T-helper 1 cell (primary cell): ENCODE measurements around the gene DBT.
"Not testable (repeated sequence)": the region's sequence is repeated elsewhere in the genome, so short reads cannot be mapped to it uniquely, and the experiment has no call there.

Experiments
- DNase-seq, 5 donors: peaks; one replicate each; pipeline ENCODE4 v3.0.0-alpha.2; 2012 to 2020
- total RNA-seq, 4 donors: gene quantifications; one replicate each; lab custom pipeline; 2026; lab: John Stamatoyannopoulos, UW

Gene DBT
- 16.4 to 32.5 (median 25.5) reads per million in 4 donors for total RNA-seq

DNA sequence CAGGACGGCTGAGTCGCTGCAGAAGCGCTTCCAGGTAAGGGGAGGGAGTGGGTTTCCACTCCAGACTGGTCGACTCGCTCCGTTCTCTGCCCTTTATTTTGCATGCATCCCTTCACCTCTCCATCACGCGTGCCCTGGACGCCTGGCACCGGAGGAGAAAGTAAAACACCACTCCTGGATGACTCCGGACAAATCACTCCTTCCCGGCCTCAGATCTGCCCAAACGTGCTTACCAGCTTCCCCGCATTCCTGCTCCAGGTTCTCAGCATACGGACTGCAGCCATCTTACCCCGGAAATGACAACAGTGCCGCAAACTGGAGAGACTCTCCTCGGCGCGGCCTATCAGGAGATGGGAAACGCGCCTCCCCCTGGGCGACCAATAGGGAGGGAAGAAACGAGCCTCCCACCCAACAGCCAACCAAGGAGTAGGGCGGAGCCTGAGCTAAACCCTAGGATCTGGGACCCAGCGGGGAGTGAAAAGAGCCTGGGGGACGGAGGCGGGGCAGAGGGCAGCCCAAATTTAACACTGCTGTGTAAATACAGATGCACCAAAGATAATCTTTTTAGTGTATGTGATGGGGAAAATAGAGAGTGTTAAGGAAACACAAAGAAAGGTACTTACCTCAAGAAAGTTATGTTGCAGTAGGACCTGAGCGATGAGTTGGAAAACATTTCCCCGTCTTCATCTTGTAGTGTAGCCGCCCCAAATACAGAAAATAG, at the start of gene DBT:
TSS of gene DBT (minus strand) at position 298 of the 721 bp plus-strand sequence. CDS start at position 284, 14 bp downstream.
- peak; percentile 77 to 94 (median 88) for DNase-seq

DNA sequence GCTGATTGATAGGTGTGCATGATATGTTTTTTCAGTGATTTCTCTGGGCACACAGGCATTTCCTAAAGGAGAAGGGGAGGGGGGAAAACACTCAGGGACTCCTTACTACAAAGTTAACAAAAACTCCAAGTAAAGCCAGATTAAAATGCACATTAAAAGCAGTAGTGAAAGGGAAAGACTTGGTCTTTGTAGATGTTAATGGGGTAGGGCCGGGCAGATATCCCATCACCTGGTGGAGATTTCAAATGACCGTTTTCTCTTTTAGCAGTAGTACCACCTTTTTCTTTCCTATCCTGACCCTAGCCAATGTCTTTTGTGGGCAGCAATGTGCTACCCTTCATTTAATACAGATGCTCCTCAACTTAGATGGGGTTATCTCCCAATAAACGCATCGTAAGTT, 48.9 kb upstream of the DBT start:
- no peak for DNase-seq

DNA sequence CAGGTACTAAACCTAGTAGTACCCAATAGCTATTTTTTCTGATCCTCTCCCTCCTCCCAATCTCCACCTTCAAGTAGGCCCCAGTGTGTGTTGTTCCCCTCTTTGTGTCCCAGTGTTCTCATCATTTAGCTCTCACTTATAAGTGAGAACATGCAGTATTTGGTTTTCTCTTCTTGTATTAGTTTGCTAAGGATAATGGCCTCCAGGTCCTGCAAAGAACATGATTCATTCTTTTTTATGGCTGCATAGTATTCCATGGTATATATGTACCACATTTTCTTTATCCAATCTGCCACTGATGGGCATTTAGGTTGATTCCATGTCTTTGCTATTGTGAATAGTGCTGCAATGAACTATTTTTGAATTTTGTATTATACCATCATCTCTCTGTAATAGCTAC, 47.4 kb upstream of the DBT start:
- not testable (repeated sequence) for DNase-seq

DNA sequence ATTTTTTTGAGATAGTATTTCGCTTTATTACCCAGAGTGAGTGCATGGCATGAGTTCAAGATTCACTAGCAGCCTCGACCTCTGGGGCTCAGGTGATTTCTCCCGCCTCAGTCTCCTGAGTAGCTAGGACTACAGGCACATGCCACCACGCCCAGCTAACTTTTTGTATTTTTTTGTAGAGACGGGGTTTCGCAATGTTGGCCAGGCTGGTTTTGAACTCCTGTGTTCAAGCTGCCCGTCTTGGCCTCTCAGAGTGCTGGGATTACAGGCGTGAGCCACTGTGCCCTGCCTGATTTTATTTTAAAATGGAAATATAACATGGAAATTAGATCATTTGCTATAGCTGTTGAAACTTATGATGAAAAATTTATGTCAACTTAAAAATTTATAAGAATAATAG, 46.5 kb upstream of the DBT start:
- no peak for DNase-seq

DNA sequence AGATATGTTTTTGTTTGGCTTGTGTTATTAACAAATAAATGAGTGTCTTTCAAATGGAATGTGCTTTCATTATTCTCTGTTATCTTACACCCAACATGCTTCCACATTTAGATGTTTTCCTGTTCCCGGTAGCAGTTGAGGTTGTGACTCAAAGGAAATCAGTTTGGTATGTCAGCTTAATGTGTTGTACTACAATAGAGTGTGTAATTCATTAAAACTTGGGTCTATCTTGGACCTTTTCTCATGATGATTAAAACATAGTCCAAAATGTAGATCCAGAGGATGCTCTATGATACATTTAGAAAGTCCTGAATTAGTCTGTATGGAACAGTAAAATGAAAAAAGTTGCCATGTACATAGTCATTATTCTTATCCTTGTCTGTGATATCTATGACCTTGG, 43.1 kb upstream of the DBT start:
- DNase-seq: no peak

DNA sequence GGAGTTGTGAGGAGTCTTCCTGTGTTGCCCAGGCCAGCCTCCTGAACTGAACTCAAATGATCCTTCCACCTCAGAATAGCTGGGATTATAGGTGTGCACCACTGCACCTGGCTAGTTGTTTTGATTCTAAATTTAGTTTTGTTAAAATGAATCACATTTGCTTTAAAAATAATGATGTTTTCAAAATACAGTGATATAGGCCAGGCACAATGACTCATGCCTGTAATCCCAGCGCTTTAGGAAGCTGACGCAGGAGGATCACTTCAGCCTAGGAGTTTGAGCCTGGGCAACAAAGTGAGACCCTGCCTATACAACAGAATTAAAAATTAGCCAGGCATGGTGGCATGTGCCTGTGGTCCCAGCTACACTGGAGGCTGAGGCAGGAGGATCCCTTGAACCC, 40.7 kb upstream of the DBT start:
- no peak for DNase-seq

DNA sequence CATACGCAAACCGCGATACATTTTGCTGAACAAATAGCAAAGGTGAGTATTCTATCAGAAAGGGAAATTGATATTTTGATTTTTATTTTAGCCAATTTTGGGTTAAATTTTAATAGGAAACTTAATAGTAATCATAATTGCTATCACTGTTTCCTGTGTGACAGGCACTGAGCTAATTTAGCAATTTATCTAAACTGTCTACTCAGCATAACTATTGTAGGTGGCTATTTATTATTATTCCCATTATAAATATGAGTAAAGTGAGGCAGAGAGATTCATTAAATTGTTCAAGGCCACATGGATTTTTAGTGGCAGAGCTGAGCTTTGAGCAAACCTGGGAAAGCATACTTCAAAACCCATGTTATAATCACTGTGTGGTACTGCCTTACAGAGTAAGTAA, 37.5 kb upstream of the DBT start:
- no peak for DNase-seq

GRCh38 chr1:100284591-100284990, 35.0 kb upstream of the DBT start:
- no peak for DNase-seq

GRCh38 chr1:100279954-100280682, 30.5 kb upstream of the DBT start:
- no peak for DNase-seq

- no peak for DNase-seq
Observed at GRCh38 chr1:100279358-100279923, 29.8 kb upstream of the DBT start.

DNA sequence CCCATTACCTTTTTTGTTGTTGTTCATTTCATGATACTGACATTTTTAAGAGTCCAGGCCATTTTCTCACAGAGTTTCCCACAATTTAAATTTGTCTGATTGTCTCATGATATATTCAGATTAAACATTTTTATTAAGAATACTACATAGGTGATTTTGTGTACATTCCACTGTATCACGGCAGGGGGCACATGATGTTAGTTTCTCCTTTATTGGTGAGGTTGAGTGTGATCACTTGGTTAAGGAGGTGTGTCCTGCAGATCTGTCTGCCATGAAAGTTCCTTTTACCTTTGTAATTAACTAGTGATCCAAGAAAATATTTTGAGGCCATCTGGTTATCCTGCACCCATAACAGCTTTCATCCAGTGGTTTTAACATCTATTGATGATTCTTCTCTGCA, 28.2 kb upstream of the DBT start:
- DNase-seq: peak in 3 of 5 donors; percentile 19 to 21 (median 20)

GRCh38 chr1:100268202-100268601, 18.6 kb upstream of the DBT start:
- no peak for DNase-seq

- no peak for DNase-seq
Observed at GRCh38 chr1:100267284-100267683, 17.6 kb upstream of the DBT start.

- DNase-seq: peak in 1 of 5 donors; percentile 10
Observed at GRCh38 chr1:100266741-100267140, 17.1 kb upstream of the DBT start.

DNA sequence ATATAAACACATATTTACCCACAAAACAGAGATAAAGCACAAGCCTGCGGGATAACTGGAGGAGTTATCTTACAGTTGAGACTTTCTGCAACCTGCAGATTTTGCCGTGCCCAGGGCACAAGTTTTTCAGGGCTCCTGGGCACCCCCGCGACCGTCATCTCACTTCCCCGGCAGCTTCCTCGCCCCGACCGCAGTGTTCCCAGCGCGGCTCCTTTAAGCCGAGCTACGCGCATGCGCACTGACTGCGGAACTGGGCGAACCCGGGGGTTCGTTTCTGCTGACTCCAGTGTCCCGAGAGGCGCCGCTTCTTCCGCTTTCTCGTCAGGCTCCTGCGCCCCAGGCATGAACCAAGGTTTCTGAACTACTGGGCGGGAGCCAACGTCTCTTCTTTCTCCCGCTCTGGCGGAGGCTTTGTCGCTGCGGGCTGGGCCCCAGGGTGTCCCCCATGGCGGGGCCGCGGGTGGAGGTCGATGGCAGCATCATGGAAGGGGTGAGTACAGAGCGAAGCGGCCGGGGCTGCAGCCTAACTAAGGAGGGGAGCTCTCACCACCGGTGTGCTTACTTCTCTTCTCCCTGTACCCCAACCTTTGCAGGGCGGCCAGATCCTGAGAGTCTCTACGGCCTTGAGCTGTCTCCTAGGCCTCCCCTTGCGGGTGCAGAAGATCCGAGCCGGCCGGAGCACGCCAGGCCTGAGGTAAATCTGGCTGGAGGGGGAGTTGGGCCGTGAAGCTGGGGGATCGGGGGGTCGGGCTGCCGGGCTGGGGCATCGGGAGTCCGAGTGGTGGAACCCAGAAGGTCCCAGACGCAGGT, 16.5 kb upstream of the DBT start, which contains the start of gene RTCA:
TSS of gene RTCA (plus strand) at position 286 of the 810 bp plus-strand sequence. CDS start at position 446, 160 bp downstream.
- peak; percentile 93 to 96 (median 95) for DNase-seq

- DNase-seq: no peak
Observed at GRCh38 chr1:100265562-100265930, 15.9 kb upstream of the DBT start.

DNA sequence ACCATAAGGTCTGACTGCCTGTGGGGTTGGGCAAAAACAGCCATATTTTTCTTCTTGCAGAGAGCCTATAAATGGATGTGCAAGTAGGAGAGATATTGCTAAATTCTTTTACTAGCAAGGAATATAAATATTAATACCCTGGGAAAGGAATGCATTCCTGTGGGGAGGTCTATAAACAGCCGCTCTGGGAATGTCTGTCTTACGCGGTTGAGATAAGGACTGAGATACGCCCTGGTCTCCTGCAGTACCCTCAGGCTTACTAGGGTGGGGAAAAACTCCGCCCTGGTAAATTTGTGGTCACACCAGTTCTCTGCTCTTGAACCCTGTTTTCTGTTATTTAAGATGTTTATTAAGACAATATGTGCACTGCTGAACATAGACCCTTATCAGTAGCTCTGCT, 14.4 kb upstream of the DBT start:
- DNase-seq: not testable (repeated sequence)

GRCh38 chr1:100261686-100262085, 12.1 kb upstream of the DBT start:
- DNase-seq: no peak

- not testable (repeated sequence) for DNase-seq
Observed at GRCh38 chr1:100258427-100258826, 8.8 kb upstream of the DBT start.

DNA sequence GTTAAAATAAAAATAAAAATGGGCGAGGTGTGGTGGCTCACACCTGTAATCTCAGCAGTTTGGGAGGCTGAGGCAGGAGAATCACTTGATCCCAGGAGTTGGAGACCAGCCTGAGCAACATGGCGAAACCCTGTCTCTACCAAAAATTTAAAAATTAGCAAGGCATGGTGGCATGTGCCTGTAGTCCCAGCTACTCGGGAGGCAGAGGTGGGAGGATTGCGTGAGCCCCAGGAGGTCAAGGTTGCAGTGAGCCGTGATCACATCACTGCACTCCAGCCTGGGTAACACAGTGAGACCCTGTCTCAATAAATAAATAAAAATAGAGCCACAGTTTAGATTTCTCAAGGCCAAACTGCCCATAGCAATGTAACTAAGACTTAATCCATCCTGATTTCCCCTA, 6.6 kb upstream of the DBT start:
- not testable (repeated sequence) for DNase-seq

DNA sequence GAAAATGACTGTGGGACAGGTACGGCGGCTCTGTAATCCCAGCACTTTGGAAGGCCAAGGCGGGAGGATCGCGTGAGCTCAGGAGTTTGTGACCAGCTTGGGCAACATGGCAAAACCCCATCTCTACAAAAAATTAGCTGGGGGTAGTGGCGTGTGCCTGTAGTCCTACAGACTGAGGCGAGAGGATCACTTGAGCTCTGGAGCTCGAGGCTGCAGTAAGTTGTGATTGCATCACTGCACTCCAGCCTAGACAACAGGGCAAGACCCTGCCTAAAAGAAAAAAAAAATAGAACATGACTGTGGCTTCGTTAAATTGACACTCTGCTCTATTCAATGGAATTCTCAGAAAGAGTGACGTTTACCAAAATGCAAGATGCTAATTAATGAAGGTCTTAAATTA, 3.9 kb upstream of the DBT start:
- no peak for DNase-seq

- DNase-seq: no peak
Observed at GRCh38 chr1:100252901-100253300, 3.3 kb upstream of the DBT start.

GRCh38 chr1:100250807-100251206, 1.2 kb upstream of the DBT start:
- no peak for DNase-seq
